H1 (cell line): ENCODE results near the gene SLC12A4. TPM values are rescaled to one million over a fixed set of nuclear protein-coding genes. Genes with fewer than 3 reads are reported as not detected.

Source experiments
- CTCF ChIA-PET: fragments of 300-600 bp; sonication (Branson Sonifier 250); formaldehyde crosslinking; loops from one replicate; lab custom pipeline; 2021; ENCODE audit not compliant: partially characterized antibody; lab: Charles Lee
- POLR2A ChIA-PET: fragments of 300-600 bp; sonication (Branson Sonifier 250); formaldehyde crosslinking; loops from one replicate; lab custom pipeline; 2021; ENCODE audit warnings: inconsistent platforms; ENCODE audit not compliant: partially characterized antibody; lab: Charles Lee
- DNase-seq, 2 experiments: peaks; one replicate each; pipeline versions ENCODE4 v3.0.0 to v3.0.0-alpha.2; 2010 to 2022; ENCODE audit warnings: low spot score in 2 of 2, low read depth in 1 of 2, mixed read lengths in 1 of 2
- FAIRE-seq: peaks from 2 replicates; lab custom pipeline; 2011; peaks lifted over from hg19 to GRCh38; lab: Jason Lieb, UNC
- H2AFZ ChIP-seq: 2 replicates; pipeline ENCODE4 v1.8.1; 2012; ENCODE audit warnings: low read length, inconsistent platforms
- H2AK5ac ChIP-seq: 2 replicates; pipeline ENCODE4 v1.6.1; 2013; ENCODE audit warnings: low read depth, low read length
- H2BK120ac ChIP-seq: replicated peaks from 2 replicates; pipeline ENCODE3; 2013; ENCODE audit warnings: low read depth, low read length, inconsistent platforms
- H2BK12ac ChIP-seq: 2 replicates; pipeline ENCODE4 v1.6.1; 2013; ENCODE audit warnings: low read depth, low read length
- H2BK15ac ChIP-seq: 2 replicates; pipeline ENCODE4 v1.6.1; 2013; ENCODE audit warnings: low read length
- H2BK20ac ChIP-seq: 2 replicates; pipeline ENCODE4 v1.6.1; 2013; ENCODE audit warnings: low read length
- H2BK5ac ChIP-seq: 2 replicates; pipeline ENCODE4 v1.6.1; 2013; ENCODE audit warnings: low read depth, low read length
- H3K14ac ChIP-seq: 2 replicates; pipeline ENCODE4 v1.6.1; 2013; ENCODE audit warnings: inconsistent platforms; ENCODE audit not compliant: insufficient read length
- H3K18ac ChIP-seq: 2 replicates; pipeline ENCODE4 v1.6.1; 2013; ENCODE audit warnings: low read length; ENCODE audit errors: extremely low read depth
- H3K23ac ChIP-seq: 2 replicates; pipeline ENCODE4 v1.6.1; 2013; ENCODE audit warnings: inconsistent platforms; ENCODE audit not compliant: insufficient read length
- H3K23me2 ChIP-seq: 2 replicates; pipeline ENCODE4 v1.6.1; 2013; ENCODE audit warnings: low read depth, low read length
- H3K27ac ChIP-seq: 2 replicates; pipeline ENCODE4 v1.6.1; 2011; ENCODE audit warnings: low read depth, low read length, inconsistent platforms
- H3K27me3 ChIP-seq, 4 experiments: replicated peaks in 1 of 4; 1 replicate in 1 of 4; 2 replicates in 3 of 4; pipeline versions ENCODE4 v1.6.1 to v1.8.1; 2011 to 2013; ENCODE audit warnings: low read length in 3 of 4, mild to moderate bottlenecking in 3 of 4, inconsistent platforms in 2 of 4, mixed read lengths in 2 of 4, moderate library complexity in 1 of 4; ENCODE audit not compliant: control insufficient read depth in 3 of 4, insufficient read depth in 3 of 4; ENCODE audit errors: extremely low read depth in 1 of 4
- H3K36me3 ChIP-seq, 4 experiments: 2 replicates each; pipeline versions ENCODE4 v1.6.1 to v1.8.1; 2011 to 2013; ENCODE audit warnings: mild to moderate bottlenecking in 4 of 4, low read length in 3 of 4, moderate library complexity in 2 of 4, control low read depth in 1 of 4, inconsistent platforms in 1 of 4; ENCODE audit not compliant: insufficient read depth in 4 of 4, control insufficient read depth in 2 of 4
- H3K4ac ChIP-seq: replicated peaks from 2 replicates; pipeline ENCODE3; 2013; ENCODE audit warnings: low read length, low read depth, mixed read lengths, inconsistent platforms; ENCODE audit not compliant: insufficient read length
- H3K4me1 ChIP-seq, 4 experiments: replicated peaks in 1 of 4; 1 replicate in 1 of 4; 2 replicates in 3 of 4; pipeline versions ENCODE4 v1.6.1 to v1.8.1; 2011 to 2013; ENCODE audit warnings: low read length in 3 of 4, inconsistent platforms in 2 of 4, mixed read lengths in 1 of 4; ENCODE audit not compliant: insufficient read depth in 4 of 4, control insufficient read depth in 3 of 4
- H3K4me2 ChIP-seq, 2 experiments: 2 replicates each; pipeline versions ENCODE4 v1.6.1 to v1.8.1; 2011 to 2013; ENCODE audit warnings: low read depth in 2 of 2, low read length in 2 of 2, control low read depth in 1 of 2, inconsistent platforms in 1 of 2, mild to moderate bottlenecking in 1 of 2; ENCODE audit not compliant: insufficient read depth in 1 of 2
- H3K4me3 ChIP-seq, 4 experiments: fragments of 200-600, 300-600 bp in 1 of 4; sonication (generic), shearing (Covaris generic), sonication (Bioruptor Twin) in 1 of 4; 2 replicates each; pipeline versions ENCODE4 v1.5.1 to v1.8.1; 2011 to 2016; ENCODE audit warnings: low read length in 4 of 4, low read depth in 3 of 4, control low read depth in 2 of 4, inconsistent platforms in 2 of 4, mild to moderate bottlenecking in 2 of 4, mixed read lengths in 1 of 4, moderate library complexity in 1 of 4; ENCODE audit not compliant: insufficient read depth in 2 of 4; ENCODE audit errors: extremely low read depth in 1 of 4
- H3K56ac ChIP-seq: replicated peaks from 2 replicates; pipeline ENCODE3; 2013; ENCODE audit warnings: low read depth, mild to moderate bottlenecking, mixed read lengths, low read length, inconsistent platforms; ENCODE audit not compliant: insufficient read length
- H3K79me1 ChIP-seq: 2 replicates; pipeline ENCODE4 v1.6.1; 2013; ENCODE audit warnings: low read depth, low read length, control low read depth
- H3K79me2 ChIP-seq, 2 experiments: 2 replicates each; pipeline versions ENCODE4 v1.6.1 to v1.8.1; 2012 to 2013; ENCODE audit warnings: low read length in 2 of 2, mild to moderate bottlenecking in 2 of 2, inconsistent platforms in 1 of 2; ENCODE audit not compliant: insufficient read depth in 2 of 2, control insufficient read depth in 1 of 2
- H3K9ac ChIP-seq, 4 experiments: replicated peaks in 1 of 4; 1 replicate in 1 of 4; 2 replicates in 3 of 4; pipeline versions ENCODE4 v1.6.1 to v1.8.1; 2011 to 2013; ENCODE audit warnings: low read depth in 3 of 4, low read length in 3 of 4, control low read depth in 2 of 4, mild to moderate bottlenecking in 2 of 4, moderate library complexity in 2 of 4, inconsistent platforms in 1 of 4; ENCODE audit errors: extremely low read depth in 1 of 4
- H3K9me3 ChIP-seq, 2 experiments: 2 replicates each; pipeline versions ENCODE4 v1.6.1 to v1.8.1; 2012 to 2013; ENCODE audit warnings: mild to moderate bottlenecking in 2 of 2, moderate library complexity in 2 of 2, control low read depth in 1 of 2, inconsistent platforms in 1 of 2, low read depth in 1 of 2, low read length in 1 of 2, mixed read lengths in 1 of 2; ENCODE audit not compliant: insufficient read depth in 2 of 2
- H4K20me1 ChIP-seq, 2 experiments: replicated peaks in 1 of 2; 2 replicates each; pipeline versions ENCODE3 to v1.8.1; 2011 to 2013; ENCODE audit warnings: inconsistent platforms in 2 of 2, low read length in 2 of 2, mild to moderate bottlenecking in 1 of 2; ENCODE audit not compliant: insufficient read depth in 2 of 2, control insufficient read depth in 1 of 2
- H4K5ac ChIP-seq: 2 replicates; pipeline ENCODE4 v1.6.1; 2013; ENCODE audit warnings: low read length, low read depth, mixed read lengths, inconsistent platforms; ENCODE audit not compliant: insufficient read length
- H4K8ac ChIP-seq: 2 replicates; pipeline ENCODE4 v1.8.0; 2013; ENCODE audit warnings: mild to moderate bottlenecking, moderate library complexity, low read length, inconsistent platforms; ENCODE audit not compliant: insufficient read depth; ENCODE audit errors: extremely low read depth
- H4K91ac ChIP-seq: replicated peaks from 2 replicates; pipeline ENCODE3; 2013; ENCODE audit warnings: low read length, mixed read lengths, inconsistent platforms; ENCODE audit not compliant: insufficient read length
- ASH2L ChIP-seq: fragments of 200-600, 300-600 bp; sonication (generic); IDR thresholded peaks from one replicate; pipeline ENCODE4 v1.7.1; 2017; ENCODE audit warnings: low read length
- FOSL1 ChIP-seq: IDR thresholded peaks from 2 replicates; pipeline ENCODE4 v1.6.1; 2011; ENCODE audit warnings: mild to moderate bottlenecking, low read depth, low read length, moderate library complexity; ENCODE audit not compliant: insufficient read depth
- HDAC6 ChIP-seq: IDR thresholded peaks from one replicate; pipeline ENCODE4 v1.7.1; 2012; ENCODE audit warnings: low read depth, mild to moderate bottlenecking, inconsistent platforms, low read length, moderate library complexity
- SAP30 ChIP-seq: fragments of 300-600 bp; sonication (generic); IDR thresholded peaks from 2 replicates; pipeline ENCODE4 v1.7.1; 2012; ENCODE audit warnings: low read length, moderate library complexity, mild to moderate bottlenecking, inconsistent platforms; ENCODE audit not compliant: insufficient read depth, insufficient replicate concordance
- SP2 ChIP-seq: IDR thresholded peaks from 2 replicates; pipeline ENCODE4 v1.6.1; 2012; ENCODE audit warnings: mild to moderate bottlenecking, low read length, inconsistent platforms
- SP4 ChIP-seq: IDR thresholded peaks from 2 replicates; pipeline ENCODE4 v1.6.1; 2012; ENCODE audit warnings: low read length, inconsistent platforms
- SRF ChIP-seq: IDR thresholded peaks from 2 replicates; pipeline ENCODE4 v1.6.1; 2011; ENCODE audit warnings: mild to moderate bottlenecking, low read depth, low read length, moderate library complexity
- USF2 ChIP-seq: IDR thresholded peaks from 2 replicates; pipeline ENCODE4 v1.6.1; 2011; ENCODE audit warnings: low read length, improper control_type of control experiment
- WGBS, 2 experiments: shearing (Covaris generic) in 1 of 2; methylation state at CpG; one replicate each; pipeline versions ENCODE4 v1.1.6 to v1.1.7; 2013 to 2015; ENCODE audit warnings: low lambda C conversion rate in 2 of 2, mixed read lengths in 2 of 2, inconsistent platforms in 1 of 2, low coverage in 1 of 2, missing lambda C conversion rate in 1 of 2; ENCODE audit not compliant: insufficient replicate concordance in 2 of 2, insufficient coverage in 1 of 2, insufficient read length in 1 of 2; ENCODE audit errors: extremely low coverage in 1 of 2, missing lambda C conversion rate in 1 of 2; 5-methylcytosine and 5-hydroxymethylcytosine counted together
- polyA plus RNA-seq, 7 experiments: library from polyadenylated mRNA; depleted of rRNA in 3 of 7; stranded (reverse) in 5 of 7; unstranded in 2 of 7; fragments of >200 nt in 5 of 7; fragments of 200-250 nt in 2 of 7; gene quantifications; 1 replicate in 5 of 7; 2 replicates in 1 of 7; 4 replicates in 1 of 7; pipeline versions ENCODE4 v1.2.1 to v1.2.3, GENCODE V29; 2011 to 2013; ENCODE audit warnings: missing spikeins in 2 of 7, mixed read lengths in 2 of 7
- total RNA-seq: library from RNA; stranded (reverse); fragmentation: NEBNext Ultra II Directional; extraction: Animal tissue kit (Norgen Biotek cat#: 25700); gene quantifications from 2 replicates; pipeline ENCODE4 v1.2.1, GENCODE V29; 2021

Gene SLC12A4
- total and polyA plus RNA-seq, 2 of the 8 experiments (the other 6 are each of a cell fraction or from before 2014, with no cell fraction given) = 41.3 to 49.3 TPM

- Histone ChIP-seq H3K27ac (no peak overlapping the region), H3K14ac (no peak overlapping the region), H3K23ac (no peak overlapping the region), H2BK12ac (no peak overlapping the region), H4K8ac (no peak overlapping the region), H3K23me2 (no peaks in the 10 kb centered on the region), H3K18ac (no peak overlapping the region), H4K20me1 (peaks cover 4 to 18% of the 10 kb centered on the region in 2 experiments), H3K4me1 (no peaks in the 10 kb centered on the region), H2AFZ (no peak overlapping the region), H2BK15ac (no peak overlapping the region), H3K79me1 (no peaks in the 10 kb centered on the region), H3K4ac (no peak overlapping the region), H3K4me2 (no peak overlapping the region), H4K5ac (no peak overlapping the region), H3K9me3 (no peaks in the 10 kb centered on the region), H3K79me2 (no peaks in the 10 kb centered on the region), H4K91ac (no peak overlapping the region), H3K9ac (no peak overlapping the region), H3K36me3 (peaks cover 4 to 34% (median 28%) of the 10 kb centered on the region in 4 experiments; a peak in 7 of 8 replicates), H2BK5ac (no peak overlapping the region), H3K4me3 (no peak overlapping the region), H2BK120ac (no peak overlapping the region), H2BK20ac (no peak overlapping the region), H3K56ac (no peak overlapping the region), H2AK5ac (no peak overlapping the region), H3K27me3 (no peaks in the 10 kb centered on the region)
- ChIA-PET CTCF (interaction anchor here (1.7 kb wide), 1 partner anchor 83 kb away, joined by 4 read pairs; no protein-coding TSS in a partner anchor), POLR2A (interaction anchor here (0.7 to 1.3 kb wide), 2 partner anchors 13 to 30 kb away, joined by 5 read pairs; partner anchors contain the start of gene LCAT)
- no peak for FAIRE-seq
- no peak for DNase-seq
- WGBS, 2 experiments = 88% methylated on average over 8 of the region's 9 CpGs; no CpG with 5 or more reads in 1 of the 2 experiments
- TF ChIP-seq SP2 = no peak
- TF ChIP-seq SAP30 = no peak
- TF ChIP-seq SP4 = no peak
- no peak for TF ChIP-seq SRF
- TF ChIP-seq ASH2L = no peak
- no peak for TF ChIP-seq USF2
- no peak for TF ChIP-seq HDAC6
- TF ChIP-seq FOSL1 = no peak
Measured at GRCh38 chr16:67957622-67958021, 10.8 kb downstream of the SLC12A4 start.
